ENCODE measurements around the gene USP17L30. TPM values are rescaled to one million over a fixed set of nuclear protein-coding genes. Genes with fewer than 3 reads are reported as not detected.
"Not testable (repeated sequence)": the region's sequence is repeated elsewhere in the genome, so short reads cannot be mapped to it uniquely, and the experiment has no call there.

Gene USP17L30, protein sequence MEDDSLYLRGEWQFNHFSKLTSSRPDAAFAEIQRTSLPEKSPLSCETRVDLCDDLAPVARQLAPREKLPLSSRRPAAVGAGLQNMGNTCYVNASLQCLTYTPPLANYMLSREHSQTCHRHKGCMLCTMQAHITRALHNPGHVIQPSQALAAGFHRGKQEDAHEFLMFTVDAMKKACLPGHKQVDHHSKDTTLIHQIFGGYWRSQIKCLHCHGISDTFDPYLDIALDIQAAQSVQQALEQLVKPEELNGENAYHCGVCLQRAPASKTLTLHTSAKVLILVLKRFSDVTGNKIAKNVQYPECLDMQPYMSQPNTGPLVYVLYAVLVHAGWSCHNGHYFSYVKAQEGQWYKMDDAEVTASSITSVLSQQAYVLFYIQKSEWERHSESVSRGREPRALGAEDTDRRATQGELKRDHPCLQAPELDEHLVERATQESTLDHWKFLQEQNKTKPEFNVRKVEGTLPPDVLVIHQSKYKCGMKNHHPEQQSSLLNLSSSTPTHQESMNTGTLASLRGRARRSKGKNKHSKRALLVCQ
- not detected for total RNA-seq

DNA sequence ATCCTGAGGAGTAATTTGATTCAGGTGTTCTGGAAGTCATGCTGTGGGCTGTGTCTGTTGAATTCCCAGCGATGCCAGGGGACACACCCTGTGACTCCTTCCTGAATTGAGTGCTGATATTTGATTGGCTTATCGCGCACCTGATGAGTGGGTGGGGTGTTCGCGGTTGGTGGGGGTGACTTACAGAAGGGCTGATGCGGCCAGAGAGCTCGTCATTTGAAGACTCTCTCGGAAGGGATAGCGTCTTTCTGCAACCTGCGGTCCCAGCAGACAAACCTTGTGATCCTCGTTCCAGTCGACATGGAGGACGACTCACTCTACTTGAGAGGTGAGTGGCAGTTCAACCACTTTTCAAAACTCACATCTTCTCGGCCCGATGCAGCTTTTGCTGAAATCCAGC is at the start of gene USP17L30:
Gene USP17L30 (plus strand): TSS at position 301 of the 400 bp plus-strand sequence. CDS start 0 bp downstream, at position 301.
- H3K4me3 ChIP-seq; DNase-seq (ENCODE audit: low spot score in 2 of 2); H3K27ac ChIP-seq; H3K9me3 ChIP-seq; H3K4me1 ChIP-seq; H3K27me3 ChIP-seq; H3K36me3 ChIP-seq; intact Hi-C loops (cut with DNase I): not testable (repeated sequence)

DNA sequence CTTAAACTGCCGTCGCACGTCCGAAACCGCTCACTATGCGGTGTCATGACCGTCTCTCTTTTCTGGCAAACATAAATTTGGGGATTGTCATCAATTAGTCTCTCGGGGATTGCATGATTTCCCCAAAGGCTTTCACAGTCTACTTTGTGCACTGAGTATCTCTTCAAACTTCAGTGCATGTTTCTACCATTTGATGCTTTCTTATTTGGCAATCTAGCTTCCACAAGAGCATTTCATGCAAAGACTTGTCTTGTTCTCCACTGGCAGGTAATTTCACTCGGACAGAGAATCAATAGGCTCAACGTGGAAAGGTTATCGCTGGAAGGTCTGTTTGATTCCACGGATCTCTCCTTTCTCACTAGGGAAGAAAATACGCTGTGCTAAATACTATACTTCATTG is 38.7 kb upstream of the USP17L30 start:
- H3K4me3 ChIP-seq; H3K27me3 ChIP-seq; H3K4me1 ChIP-seq; H3K27ac ChIP-seq; H3K36me3 ChIP-seq; intact Hi-C loops (cut with DNase I); H3K9me3 ChIP-seq; DNase-seq (ENCODE audit: low spot score in 2 of 2): not testable (repeated sequence)

DNA sequence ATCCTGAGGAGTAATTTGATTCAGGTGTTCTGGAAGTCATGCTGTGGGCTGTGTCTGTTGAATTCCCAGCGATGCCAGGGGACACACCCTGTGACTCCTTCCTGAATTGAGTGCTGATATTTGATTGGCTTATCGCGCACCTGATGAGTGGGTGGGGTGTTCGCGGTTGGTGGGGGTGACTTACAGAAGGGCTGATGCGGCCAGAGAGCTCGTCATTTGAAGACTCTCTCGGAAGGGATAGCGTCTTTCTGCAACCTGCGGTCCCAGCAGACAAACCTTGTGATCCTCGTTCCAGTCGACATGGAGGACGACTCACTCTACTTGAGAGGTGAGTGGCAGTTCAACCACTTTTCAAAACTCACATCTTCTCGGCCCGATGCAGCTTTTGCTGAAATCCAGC is 38.1 kb upstream of the USP17L30 start, which contains the start of gene USP17L24:
Gene USP17L24 (plus strand): TSS at position 301 of the 400 bp plus-strand sequence. CDS start 0 bp downstream, at position 301.
- H3K9me3 ChIP-seq; H3K4me3 ChIP-seq; DNase-seq (ENCODE audit: low spot score in 2 of 2); H3K36me3 ChIP-seq; H3K27me3 ChIP-seq; intact Hi-C loops (cut with DNase I); H3K4me1 ChIP-seq; H3K27ac ChIP-seq: not testable (repeated sequence)

DNA sequence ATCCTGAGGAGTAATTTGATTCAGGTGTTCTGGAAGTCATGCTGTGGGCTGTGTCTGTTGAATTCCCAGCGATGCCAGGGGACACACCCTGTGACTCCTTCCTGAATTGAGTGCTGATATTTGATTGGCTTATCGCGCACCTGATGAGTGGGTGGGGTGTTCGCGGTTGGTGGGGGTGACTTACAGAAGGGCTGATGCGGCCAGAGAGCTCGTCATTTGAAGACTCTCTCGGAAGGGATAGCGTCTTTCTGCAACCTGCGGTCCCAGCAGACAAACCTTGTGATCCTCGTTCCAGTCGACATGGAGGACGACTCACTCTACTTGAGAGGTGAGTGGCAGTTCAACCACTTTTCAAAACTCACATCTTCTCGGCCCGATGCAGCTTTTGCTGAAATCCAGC is 33.3 kb upstream of the USP17L30 start, which contains the start of gene USP17L25:
Gene USP17L25 (plus strand): TSS at position 301 of the 400 bp plus-strand sequence. CDS start 0 bp downstream, at position 301.
- H3K27me3 ChIP-seq; H3K36me3 ChIP-seq; H3K4me3 ChIP-seq; intact Hi-C loops (cut with DNase I); DNase-seq (ENCODE audit: low spot score in 2 of 2); H3K9me3 ChIP-seq; H3K27ac ChIP-seq; H3K4me1 ChIP-seq: not testable (repeated sequence)

DNA sequence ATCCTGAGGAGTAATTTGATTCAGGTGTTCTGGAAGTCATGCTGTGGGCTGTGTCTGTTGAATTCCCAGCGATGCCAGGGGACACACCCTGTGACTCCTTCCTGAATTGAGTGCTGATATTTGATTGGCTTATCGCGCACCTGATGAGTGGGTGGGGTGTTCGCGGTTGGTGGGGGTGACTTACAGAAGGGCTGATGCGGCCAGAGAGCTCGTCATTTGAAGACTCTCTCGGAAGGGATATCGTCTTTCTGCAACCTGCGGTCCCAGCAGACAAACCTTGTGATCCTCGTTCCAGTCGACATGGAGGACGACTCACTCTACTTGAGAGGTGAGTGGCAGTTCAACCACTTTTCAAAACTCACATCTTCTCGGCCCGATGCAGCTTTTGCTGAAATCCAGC is 28.6 kb upstream of the USP17L30 start, which contains the start of gene USP17L26:
Gene USP17L26 (plus strand): TSS at position 301 of the 400 bp plus-strand sequence. CDS start 0 bp downstream, at position 301.
- not testable (repeated sequence) for H3K27ac ChIP-seq

DNA sequence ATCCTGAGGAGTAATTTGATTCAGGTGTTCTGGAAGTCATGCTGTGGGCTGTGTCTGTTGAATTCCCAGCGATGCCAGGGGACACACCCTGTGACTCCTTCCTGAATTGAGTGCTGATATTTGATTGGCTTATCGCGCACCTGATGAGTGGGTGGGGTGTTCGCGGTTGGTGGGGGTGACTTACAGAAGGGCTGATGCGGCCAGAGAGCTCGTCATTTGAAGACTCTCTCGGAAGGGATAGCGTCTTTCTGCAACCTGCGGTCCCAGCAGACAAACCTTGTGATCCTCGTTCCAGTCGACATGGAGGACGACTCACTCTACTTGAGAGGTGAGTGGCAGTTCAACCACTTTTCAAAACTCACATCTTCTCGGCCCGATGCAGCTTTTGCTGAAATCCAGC is 23.8 kb upstream of the USP17L30 start, which contains the start of gene USP17L5:
Gene USP17L5 (plus strand): TSS at position 301 of the 400 bp plus-strand sequence. CDS start 0 bp downstream, at position 301.
- H3K4me3 ChIP-seq; intact Hi-C loops (cut with DNase I); H3K36me3 ChIP-seq; H3K9me3 ChIP-seq; H3K27ac ChIP-seq; H3K27me3 ChIP-seq; DNase-seq (ENCODE audit: low spot score in 2 of 2); H3K4me1 ChIP-seq: not testable (repeated sequence)

More for the DNA sequence above, 28.6 kb upstream of the USP17L30 start, which contains the start of gene USP17L26:
- DNase-seq (ENCODE audit: low spot score in 2 of 2); intact Hi-C loops (cut with DNase I); H3K4me3 ChIP-seq; H3K27me3 ChIP-seq; H3K4me1 ChIP-seq; H3K9me3 ChIP-seq; H3K36me3 ChIP-seq: not testable (repeated sequence)

DNA sequence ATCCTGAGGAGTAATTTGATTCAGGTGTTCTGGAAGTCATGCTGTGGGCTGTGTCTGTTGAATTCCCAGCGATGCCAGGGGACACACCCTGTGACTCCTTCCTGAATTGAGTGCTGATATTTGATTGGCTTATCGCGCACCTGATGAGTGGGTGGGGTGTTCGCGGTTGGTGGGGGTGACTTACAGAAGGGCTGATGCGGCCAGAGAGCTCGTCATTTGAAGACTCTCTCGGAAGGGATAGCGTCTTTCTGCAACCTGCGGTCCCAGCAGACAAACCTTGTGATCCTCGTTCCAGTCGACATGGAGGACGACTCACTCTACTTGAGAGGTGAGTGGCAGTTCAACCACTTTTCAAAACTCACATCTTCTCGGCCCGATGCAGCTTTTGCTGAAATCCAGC is 19.1 kb upstream of the USP17L30 start, which contains the start of gene USP17L27:
Gene USP17L27 (plus strand): TSS at position 301 of the 400 bp plus-strand sequence. CDS start 0 bp downstream, at position 301.
- DNase-seq (ENCODE audit: low spot score in 2 of 2); intact Hi-C loops (cut with DNase I); H3K4me1 ChIP-seq; H3K27ac ChIP-seq; H3K4me3 ChIP-seq; H3K36me3 ChIP-seq; H3K27me3 ChIP-seq; H3K9me3 ChIP-seq: not testable (repeated sequence)

DNA sequence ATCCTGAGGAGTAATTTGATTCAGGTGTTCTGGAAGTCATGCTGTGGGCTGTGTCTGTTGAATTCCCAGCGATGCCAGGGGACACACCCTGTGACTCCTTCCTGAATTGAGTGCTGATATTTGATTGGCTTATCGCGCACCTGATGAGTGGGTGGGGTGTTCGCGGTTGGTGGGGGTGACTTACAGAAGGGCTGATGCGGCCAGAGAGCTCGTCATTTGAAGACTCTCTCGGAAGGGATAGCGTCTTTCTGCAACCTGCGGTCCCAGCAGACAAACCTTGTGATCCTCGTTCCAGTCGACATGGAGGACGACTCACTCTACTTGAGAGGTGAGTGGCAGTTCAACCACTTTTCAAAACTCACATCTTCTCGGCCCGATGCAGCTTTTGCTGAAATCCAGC is 14.3 kb upstream of the USP17L30 start, which contains the start of gene USP17L28:
Gene USP17L28 (plus strand): TSS at position 301 of the 400 bp plus-strand sequence. CDS start 0 bp downstream, at position 301.
- H3K4me3 ChIP-seq; H3K27me3 ChIP-seq; H3K4me1 ChIP-seq; H3K9me3 ChIP-seq; H3K27ac ChIP-seq; intact Hi-C loops (cut with DNase I); H3K36me3 ChIP-seq; DNase-seq (ENCODE audit: low spot score in 2 of 2): not testable (repeated sequence)

DNA sequence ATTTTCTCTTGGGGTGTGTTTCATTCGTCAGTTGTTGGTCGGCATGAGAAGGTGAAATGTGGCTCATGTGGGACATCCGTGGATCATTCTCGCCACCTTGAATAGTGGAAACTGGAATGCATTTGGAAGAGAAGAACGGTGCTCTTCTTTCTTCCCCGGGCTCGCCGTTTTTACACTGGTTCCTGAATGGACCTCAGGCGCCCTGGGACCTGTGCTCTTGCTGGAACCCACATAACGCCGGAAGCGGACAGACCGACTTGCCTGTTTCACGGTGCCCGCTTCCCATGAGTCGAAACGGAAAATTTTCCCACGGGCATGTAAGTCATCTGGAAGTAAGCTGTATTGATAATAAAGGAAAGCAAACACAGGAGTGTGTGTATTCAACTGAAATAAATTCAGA is 12.1 kb upstream of the USP17L30 start:
- intact Hi-C loops (cut with DNase I), result not testable (repeated sequence)

DNA sequence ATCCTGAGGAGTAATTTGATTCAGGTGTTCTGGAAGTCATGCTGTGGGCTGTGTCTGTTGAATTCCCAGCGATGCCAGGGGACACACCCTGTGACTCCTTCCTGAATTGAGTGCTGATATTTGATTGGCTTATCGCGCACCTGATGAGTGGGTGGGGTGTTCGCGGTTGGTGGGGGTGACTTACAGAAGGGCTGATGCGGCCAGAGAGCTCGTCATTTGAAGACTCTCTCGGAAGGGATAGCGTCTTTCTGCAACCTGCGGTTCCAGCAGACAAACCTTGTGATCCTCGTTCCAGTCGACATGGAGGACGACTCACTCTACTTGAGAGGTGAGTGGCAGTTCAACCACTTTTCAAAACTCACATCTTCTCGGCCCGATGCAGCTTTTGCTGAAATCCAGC is 9.6 kb upstream of the USP17L30 start, which contains the start of gene USP17L29:
Gene USP17L29 (plus strand): TSS at position 301 of the 400 bp plus-strand sequence. CDS start 0 bp downstream, at position 301.
- DNase-seq (ENCODE audit: low spot score in 2 of 2); intact Hi-C loops (cut with DNase I); H3K9me3 ChIP-seq; H3K27me3 ChIP-seq; H3K4me3 ChIP-seq; H3K36me3 ChIP-seq; H3K4me1 ChIP-seq; H3K27ac ChIP-seq: not testable (repeated sequence)

More for the DNA sequence above, 12.1 kb upstream of the USP17L30 start:
- not testable (repeated sequence) for H3K4me3 ChIP-seq; H3K4me1 ChIP-seq; H3K9me3 ChIP-seq; H3K36me3 ChIP-seq; H3K27ac ChIP-seq; DNase-seq (ENCODE audit: low spot score in 2 of 2); H3K27me3 ChIP-seq

DNA sequence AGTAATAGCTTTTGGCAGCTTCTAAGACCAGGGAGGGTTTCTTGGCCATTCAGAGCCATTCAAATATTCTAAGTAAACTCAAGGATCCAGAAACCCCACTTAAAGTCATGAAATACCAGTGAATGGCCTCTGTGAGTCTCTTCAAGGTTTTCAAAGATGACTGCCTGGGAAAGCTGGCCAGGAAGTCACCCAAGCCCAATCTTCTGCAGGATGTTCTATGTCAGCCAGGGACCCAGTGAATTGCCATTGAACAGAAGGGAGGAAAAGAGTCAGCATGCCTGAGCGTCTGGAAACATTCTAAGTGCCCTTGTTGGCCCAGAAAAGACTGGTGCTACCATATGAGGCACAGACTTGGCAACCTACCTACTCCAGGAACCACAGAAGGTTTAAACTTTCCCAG is 17.0 kb downstream of the USP17L30 start:
- H3K9me3 ChIP-seq; H3K4me1 ChIP-seq; DNase-seq (ENCODE audit: low spot score in 2 of 2); H3K4me3 ChIP-seq; H3K36me3 ChIP-seq; intact Hi-C loops (cut with DNase I); H3K27me3 ChIP-seq; H3K27ac ChIP-seq: not testable (repeated sequence)
